GM19452 (cell line): ENCODE data around the gene TP73.

Experiments
- ATAC-seq: cut with Tn5 transposase; IDR thresholded peaks from one replicate; pipeline ENCODE4 v1.9.1; 2021; ENCODE audit not compliant: unreplicated experiment

Gene TP73

GRCh38 chr1:3671371-3672180 lies 19.3 kb downstream of the TP73 start:
- no peak for ATAC-seq

GRCh38 chr1:3672231-3672970 lies 20.1 kb downstream of the TP73 start:
- no peak for ATAC-seq

DNA sequence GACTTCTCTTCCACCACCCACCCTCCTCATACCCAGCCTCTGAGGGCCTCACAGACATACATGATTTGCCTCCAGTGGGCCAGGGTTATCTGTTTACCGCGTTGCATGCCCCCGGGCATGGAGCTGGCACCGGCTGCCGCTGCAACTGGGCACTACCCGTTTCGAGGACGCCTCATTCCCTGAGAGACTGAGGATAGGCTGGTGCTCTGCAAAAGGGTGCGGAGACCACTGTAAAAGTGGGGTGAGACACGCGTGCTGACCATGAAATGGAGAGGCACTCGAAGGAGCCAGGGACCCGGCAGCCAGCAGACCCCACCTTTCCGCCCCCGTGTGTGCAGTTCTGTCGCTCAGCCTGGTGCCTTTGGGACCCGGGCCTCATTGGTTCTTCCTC lies 20.6 kb downstream of the TP73 start:
- no peak for ATAC-seq

DNA sequence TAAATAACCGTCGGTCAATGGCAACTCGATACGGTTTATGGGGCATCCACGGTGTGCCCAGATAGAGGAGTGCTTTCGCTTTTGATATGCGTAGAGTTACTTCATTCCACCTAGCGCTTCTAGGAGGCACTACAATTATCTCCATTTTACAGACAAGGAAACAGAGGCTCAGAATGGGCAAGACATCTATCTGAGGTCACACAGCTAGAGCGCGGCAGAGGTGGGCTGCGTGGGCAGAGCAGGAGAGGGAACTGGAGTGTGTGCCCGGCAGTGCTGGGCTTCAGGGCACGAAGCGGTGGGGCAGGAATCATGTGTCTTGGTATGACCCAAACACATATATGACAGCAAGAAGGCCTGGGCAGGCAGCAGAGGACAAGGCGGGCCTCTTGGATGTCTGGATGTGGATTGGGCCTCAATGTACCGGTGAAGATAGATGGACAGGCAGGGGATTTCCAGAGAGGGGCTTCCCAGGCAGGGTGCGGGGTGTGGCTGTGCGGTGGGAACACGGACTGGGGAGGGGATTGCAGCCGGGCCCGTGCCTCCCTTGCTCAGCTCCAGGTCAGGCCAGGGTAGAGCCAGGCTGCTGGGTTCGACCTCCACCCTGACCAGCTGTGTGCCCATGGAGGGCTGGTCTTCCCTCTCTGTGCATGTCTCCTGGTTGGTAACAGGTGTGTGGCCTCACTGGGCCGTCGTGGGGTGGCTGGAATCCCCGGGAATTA lies 21.2 kb downstream of the TP73 start:
- no peak for ATAC-seq

GRCh38 chr1:3674100-3675094 lies 22.1 kb downstream of the TP73 start:
- ATAC-seq: no peak

DNA sequence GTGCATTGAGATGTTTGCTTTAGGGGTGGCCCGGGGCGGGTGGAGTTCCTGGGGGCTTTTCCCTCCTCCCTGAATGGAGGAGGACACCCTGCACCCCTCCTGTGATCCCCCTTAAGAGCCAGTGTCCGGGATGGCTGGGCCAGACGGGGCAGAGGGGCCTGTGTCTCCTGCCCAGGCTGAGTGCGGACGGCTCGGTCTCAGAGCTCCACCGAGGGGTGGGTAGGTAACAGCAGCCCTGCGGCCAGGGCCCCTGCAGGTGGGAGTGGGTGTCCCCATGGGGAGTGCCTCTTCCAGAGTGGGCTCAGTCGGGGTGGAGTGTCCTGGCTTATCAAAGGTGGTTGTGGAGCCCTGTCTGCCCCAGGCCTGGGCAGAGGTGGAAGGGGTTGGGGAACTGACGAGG lies 23.1 kb downstream of the TP73 start:
- ATAC-seq: no peak

GRCh38 chr1:3676581-3677470 lies 24.5 kb downstream of the TP73 start:
- ATAC-seq: peak; percentile 57

- ATAC-seq: peak; percentile 15
Measured at GRCh38 chr1:3677484-3677883, 25.2 kb downstream of the TP73 start.

- no peak for ATAC-seq
Measured at GRCh38 chr1:3678361-3679097, 26.2 kb downstream of the TP73 start.

- no peak for ATAC-seq
Measured at GRCh38 chr1:3679098-3679555, 26.8 kb downstream of the TP73 start.

DNA sequence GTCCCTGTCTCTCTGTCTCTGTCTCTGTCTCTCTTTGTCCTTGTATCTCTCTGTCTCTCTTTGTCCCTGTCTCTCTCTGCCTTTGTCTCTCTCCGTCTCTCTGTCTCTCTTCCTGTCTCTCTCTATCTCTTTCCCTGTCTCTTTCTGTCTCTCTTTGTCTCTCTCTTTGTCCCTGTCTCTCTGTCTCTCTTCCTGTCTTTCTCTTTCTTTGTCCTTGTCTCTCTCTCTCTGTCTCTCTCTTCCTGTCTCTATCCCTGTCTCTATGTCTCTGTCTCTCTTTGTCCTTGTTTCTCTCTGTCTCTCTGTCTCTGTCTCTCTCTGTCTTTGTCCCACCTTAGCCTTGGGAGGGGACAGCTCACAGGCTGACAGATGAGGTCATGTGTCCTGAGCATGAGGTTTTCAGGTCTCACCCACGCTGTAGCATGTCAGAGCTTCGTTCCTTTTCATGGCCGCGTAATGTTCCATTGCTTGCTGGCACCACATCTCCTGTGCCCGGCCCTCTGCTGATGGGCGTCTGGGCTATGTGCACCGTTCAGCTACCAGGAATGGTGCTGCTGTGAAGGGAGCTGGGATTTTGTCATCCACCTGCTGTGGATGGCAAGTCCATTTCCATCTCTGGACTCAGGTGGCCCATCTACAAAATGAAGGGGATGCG lies 27.6 kb downstream of the TP73 start:
- no peak for ATAC-seq

DNA sequence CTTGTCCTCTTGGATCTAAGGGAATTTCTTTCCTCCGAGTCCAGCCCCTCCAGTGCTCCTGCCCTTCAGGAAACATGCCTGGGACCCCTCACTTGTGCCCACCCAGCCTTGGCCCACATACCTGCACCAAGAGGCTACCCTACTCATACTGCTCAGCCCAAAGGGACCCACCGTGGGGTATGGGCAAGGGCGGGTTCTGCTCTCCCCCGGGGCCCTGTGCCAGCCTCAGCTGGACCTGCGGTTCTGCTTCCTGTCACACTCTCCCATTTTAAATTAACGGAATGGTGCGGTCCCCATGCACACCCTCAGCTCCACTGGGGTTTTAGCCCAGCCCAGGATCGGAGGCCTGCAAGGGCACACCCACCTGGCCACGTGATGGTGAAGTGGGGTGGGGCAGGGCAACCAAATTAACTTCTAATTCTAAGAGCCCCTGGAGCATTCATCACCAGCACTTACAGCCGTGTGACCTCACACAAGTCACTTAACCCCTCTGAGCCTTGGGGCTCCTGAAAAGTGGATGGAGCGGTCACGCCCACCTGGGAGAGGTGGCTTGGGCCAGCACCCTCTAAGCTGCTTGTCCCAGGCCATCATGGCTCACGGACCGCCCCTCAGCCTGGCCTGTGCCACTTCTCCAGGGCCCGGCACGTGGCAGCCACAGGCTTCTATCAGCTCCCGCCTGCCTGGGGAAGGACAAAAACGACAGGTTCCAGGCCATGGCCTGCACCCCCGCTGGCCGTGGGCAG lies 28.3 kb downstream of the TP73 start:
- ATAC-seq: no peak

GRCh38 chr1:3681231-3681897 lies 29.0 kb downstream of the TP73 start:
- ATAC-seq: no peak

DNA sequence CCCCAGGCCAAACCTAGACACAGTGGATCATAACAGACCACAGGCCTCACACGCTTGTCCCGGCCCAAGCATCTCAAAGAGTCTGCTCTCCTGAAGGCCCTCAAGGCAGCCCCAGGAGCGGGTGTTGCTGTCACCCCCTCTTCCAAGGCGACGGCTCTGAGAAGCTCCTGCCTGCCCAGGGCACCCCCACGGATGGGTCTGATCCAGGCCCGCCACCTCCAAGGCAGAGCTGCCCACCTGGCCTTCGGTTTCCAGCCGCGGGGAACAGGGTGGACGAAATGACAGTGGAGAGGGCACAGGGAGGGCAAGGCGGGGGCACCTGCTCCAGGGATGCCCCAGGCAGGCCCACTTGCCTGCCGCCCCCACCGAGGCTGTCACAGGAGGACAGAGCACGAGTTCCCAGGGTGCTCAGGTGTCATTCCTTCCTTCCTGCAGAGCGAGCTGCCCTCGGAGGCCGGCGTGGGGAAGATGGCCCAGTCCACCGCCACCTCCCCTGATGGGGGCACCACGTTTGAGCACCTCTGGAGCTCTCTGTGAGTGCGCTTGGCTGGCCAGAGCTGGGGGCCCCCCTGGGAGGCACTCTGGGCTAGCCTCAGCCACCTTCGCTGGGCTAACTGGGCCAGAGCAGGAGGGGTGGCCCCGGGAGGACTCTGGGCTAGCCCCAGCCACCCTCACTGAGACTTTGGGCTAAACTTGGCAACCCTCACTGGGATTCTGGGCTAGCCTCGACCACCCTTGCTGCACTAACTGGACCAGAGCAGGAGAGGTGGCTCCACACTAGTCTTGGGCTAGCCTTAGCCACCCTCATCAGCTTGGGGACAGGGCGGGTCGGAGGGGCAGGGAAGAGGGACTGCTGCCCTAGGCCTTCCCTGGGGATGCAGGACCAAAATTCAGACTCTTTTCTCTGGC lies 29.8 kb downstream of the TP73 start:
- no peak for ATAC-seq

GRCh38 chr1:3683197-3683596 lies 30.9 kb downstream of the TP73 start:
- ATAC-seq: no peak

DNA sequence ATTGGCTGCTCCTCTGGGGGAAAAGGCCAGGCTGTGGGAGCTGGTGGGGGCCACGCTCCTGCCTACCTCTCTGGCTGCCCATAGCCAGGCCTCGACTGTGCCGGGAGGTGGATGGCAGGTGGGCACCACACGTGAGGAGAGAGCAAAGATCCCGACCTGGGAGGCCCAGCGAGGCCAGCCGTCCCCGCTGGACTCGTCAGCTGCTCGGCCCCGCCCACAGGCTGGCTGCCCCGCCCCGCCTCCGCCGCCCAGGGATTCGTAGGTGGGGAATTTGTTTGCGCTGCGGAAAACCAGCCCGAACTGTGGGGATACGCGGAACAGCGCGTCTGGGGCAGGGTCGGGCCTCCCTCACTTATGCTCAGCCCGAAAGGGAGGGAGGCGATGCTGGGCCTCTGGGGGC lies 31.7 kb downstream of the TP73 start:
- no peak for ATAC-seq
